ENCODE results near the gene PRKCSH.

Gene PRKCSH

GRCh38 chr19:11478167-11479089 lies 43.0 kb downstream of the PRKCSH start:
- DNase-seq (ENCODE audit: low read depth): no peak
- no peak for TF ChIP-seq CTCF (IDR thresholded peaks at IDR 0.05; ENCODE audit: low read length, missing control alignments)
- H3K4me3 ChIP-seq (replicated peaks; ENCODE audit: low read depth, low read length): no peak overlapping the region

- H3K4me3 ChIP-seq (replicated peaks; ENCODE audit: low read depth, low read length): no peak overlapping the region
- no peak for DNase-seq (ENCODE audit: low read depth)
- no peak for TF ChIP-seq CTCF (IDR thresholded peaks at IDR 0.05; ENCODE audit: low read length, missing control alignments)
These were observed 43.9 kb downstream of the PRKCSH start for GRCh38 chr19:11479090-11479897.

GRCh38 chr19:11479898-11480714 lies 44.7 kb downstream of the PRKCSH start:
- no peak for DNase-seq (ENCODE audit: low read depth)
- TF ChIP-seq CTCF (IDR thresholded peaks at IDR 0.05; ENCODE audit: low read length, missing control alignments): no peak
- no peak overlapping the region for H3K4me3 ChIP-seq (replicated peaks; ENCODE audit: low read depth, low read length)

- DNase-seq (ENCODE audit: low read depth): no peak
- H3K4me3 ChIP-seq (replicated peaks; ENCODE audit: low read depth, low read length): no peak within 1 kb of the TSS
- no peak for TF ChIP-seq CTCF (IDR thresholded peaks at IDR 0.05; ENCODE audit: low read length, missing control alignments)
These were observed 45.5 kb downstream of the PRKCSH start, which contains the start of gene ELAVL3 for GRCh38 chr19:11480715-11481533. ELAVL3 (minus strand) TSS chr19:11481046; CDS start chr19:11480608, 438 bp downstream.

- H3K4me3 ChIP-seq (replicated peaks; ENCODE audit: low read depth, low read length): peak overlapping the region; percentile 49
- peak; percentile 91 for DNase-seq (ENCODE audit: low read depth)
- no peak for TF ChIP-seq CTCF (IDR thresholded peaks at IDR 0.05; ENCODE audit: low read length, missing control alignments)
These were observed 46.3 kb downstream of the PRKCSH start for GRCh38 chr19:11481534-11482383.
